NCI-H82 (cell line): ENCODE data around the gene DCHS2.

Experiments
- DNase-seq: peaks from one replicate; lab custom pipeline; 2025; lab: John Stamatoyannopoulos, UW

The DCHS2 gene

DNA sequence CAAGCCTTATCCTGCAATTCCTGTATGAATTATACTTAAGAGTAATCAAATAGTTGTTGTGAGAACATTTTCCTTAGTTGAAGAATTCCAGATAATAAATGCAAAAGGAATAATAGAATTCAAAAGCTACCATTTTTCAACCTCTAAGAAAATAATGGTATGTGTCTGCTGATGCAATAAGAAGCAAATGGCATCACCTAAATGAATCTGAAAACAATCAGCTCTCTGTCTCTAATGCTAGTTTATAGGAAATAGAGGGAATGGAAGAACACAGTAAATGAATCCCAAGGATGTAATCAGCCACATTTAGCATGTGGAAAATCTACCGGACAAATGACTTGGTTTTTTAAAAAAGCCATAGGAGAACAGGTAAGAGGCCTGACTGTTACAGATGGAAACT, 115.1 kb downstream of the DCHS2 start:
- no peak for DNase-seq

DNA sequence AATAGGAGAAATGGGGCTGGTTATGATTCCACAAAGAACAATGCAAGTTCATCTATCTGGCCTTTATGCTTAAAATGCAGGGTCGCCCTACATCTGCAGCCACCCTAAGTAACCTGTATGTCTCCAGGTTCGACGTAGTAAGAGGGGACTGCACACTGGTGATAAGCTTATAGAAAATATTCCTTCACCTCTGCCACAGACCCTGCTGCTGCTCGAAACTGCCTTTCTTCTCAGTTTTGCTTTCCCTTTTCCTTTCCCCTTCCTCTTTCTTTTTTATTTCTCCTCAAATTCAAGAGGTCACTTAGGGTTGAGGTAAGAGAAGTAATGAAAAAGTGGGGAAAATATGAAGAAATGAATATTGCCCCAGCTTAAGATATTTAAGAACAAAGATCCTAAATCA, 123.5 kb downstream of the DCHS2 start:
- no peak for DNase-seq

DNA sequence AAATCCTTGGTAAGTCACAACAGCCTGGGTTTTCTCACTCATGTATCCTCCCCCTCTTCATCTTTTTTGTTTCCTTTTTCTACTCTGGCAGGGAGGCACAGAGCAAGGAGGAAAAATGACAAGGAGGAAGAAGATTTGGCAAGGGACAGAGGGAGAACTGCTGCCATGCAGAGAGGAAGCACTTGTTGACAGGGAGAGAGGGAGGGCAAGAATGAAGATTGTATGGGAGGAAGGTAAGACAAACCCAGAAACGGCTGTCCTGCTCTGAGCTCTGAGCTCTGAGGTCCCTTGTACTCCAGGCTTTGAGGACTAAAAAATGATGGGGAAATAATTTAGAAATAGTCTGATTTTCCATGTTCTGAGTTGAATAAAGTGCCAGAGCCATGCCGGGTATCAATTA, 123.9 kb downstream of the DCHS2 start:
- no peak for DNase-seq

DNA sequence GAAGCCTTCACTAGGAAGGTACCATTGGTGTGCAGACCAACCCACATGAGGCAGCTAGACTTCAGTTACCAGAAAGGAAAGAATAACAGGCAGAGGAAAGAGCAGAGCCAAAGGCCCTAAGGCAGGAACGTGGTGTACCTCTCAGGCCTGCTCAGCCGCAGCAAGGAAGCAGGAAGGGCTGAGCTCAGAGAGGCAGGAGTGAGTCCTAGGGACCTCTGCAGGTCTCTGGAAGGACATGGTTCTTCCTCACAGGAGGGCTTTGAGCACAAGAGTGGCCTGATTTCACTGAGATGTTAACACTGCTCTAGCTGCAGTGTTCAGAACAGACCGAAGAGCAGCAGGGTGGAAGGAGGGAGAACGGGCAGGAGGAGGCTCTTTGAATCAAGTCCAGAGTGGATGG, 124.6 kb downstream of the DCHS2 start:
- DNase-seq = no peak

DNA sequence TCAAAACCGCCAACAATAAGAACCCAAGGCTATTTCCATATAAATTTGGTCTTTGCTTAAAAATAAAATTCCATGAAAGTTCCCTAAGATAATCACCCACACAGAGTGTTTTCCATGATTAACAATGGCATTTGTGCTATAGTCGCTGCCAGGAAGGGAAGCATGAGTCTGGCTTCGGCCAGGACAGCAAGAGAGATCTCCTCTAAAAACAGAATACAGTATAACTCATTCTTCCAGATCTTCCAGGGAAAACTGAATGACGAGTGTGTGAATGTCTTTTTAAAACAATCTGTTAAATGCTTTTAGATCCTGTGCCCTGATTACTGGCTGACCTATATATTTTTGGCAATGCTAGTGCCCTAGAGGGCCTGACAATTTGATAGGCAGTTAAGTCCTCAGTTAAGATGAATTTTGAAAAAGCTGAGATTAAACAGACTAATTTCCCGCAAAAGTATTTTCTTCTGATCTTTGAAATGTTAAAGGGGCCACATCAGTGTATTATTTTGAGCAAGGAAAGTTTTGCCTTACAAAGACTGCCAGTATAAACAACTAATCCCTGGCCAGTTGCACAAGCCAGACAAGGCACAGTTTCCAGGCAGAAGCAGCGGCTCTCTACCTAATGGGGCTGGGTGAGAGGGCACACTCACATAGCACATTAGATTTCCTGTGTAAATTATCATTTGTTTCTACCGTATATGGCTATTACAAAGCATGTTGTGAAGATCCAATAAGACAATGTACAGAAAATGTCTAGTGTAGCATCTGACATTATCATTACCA, 127.3 kb downstream of the DCHS2 start:
- DNase-seq = no peak

DNA sequence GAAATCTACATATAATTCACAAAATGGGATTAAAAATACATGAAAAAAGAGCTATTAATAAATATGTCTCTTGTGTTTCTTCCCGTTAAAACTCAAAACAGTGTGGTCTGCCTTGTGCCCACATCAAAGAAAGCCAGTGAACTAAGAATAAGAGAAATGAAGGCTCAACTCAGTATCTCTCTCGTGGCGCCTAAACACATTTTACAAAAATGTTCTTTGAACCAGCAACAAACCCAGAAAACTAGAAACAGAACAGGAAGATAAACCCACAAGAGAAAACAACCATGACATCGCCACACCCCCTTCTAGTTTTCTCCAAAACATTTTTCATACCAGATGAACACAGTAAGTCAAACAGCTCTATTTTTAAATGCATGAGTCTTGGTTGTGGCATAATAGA, 130.1 kb downstream of the DCHS2 start:
- no peak for DNase-seq

DNA sequence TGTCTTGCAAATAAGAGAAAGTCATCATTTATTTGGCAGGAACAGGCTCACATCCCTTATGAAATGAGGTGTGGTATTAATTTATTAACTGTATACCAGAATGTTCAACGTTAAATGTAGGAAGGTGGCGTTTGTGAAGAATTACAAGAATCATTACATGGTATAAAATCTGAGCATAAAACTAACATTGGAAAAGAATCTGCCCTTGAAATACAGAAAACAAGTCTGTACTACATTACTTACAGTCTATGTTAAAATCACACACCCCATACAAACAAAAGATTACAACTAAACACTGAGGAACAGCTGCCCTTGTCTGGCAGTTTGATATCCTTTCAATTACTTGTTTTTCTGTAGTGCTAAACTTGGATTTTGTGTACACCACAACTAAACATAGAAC, 131.1 kb downstream of the DCHS2 start:
- no peak for DNase-seq

DNA sequence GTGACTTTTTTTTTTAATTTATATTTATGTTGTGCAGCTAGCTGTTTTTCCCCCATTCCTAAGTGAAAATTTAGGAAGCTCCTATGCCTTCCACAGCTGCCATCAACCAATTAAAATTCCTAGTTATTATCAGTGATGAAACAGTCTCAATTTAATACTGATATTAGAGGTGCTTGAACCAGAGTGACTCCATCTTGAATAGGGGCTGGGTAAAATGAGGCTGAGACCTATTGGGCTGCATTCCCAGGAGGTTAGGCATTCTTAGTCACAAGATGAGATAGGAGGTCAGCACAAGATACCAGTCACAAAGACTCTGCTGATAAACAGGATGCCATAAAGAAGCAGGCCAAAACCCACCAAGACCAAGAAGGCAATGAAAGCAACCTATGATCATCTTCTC, 136.7 kb downstream of the DCHS2 start:
- no peak for DNase-seq

DNA sequence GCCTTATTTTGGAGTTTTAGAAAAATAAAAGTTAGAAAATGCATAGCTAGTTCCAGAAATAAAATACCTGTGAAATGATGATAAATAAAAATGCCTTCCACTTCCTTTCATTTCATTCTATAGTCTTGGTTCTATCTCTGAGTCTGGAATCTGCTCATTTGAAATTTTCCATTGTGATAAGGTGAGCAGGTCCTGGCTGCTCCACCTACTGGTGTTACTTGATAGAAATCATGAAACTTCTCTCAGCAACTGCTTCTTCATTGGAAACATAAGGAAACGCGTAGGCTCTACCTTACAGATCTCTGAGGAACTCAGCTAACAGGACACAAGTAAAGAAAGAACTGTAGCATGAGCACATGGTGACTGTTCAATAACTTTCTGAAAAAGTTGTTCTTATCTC, 141.8 kb downstream of the DCHS2 start:
- peak; percentile 24 for DNase-seq

DNA sequence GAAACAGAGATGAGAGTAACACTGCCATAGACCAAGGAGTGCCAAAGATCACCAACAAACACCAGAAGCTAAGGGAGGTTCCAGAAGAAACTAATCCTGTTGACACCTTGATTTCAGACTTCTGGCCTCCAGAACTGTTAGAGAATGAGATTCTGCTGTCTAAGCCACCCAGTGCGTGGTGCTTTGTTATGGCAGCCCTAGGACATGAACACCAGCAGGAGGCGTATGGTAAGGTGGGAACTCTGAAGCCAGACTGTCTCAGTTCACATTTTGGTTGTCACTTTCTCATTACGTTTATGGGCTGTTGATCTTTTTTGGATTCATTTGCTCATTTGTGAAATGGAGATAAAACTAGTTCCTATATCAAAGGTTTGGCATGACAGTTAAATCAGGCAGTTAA, 142.9 kb downstream of the DCHS2 start:
- no peak for DNase-seq

DNA sequence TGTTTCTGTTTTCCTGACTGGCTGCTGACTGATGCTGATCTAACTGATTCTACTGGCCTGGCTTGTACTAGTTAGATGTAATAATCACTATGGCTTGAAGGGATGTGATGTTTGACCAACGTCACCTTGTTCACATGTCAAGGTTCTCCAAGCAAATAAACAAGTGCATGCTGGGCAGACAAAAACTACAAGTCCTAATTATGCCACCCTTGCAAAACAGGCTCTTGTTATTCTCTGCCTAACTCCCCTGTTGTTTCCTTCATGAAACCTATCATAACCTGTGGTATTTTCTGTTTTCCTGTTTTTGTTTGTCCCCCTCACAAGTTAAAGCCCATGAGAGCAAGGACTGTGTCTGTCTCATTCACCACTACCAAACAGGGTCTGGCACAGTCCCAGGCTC, 146.2 kb downstream of the DCHS2 start:
- no peak for DNase-seq

DNA sequence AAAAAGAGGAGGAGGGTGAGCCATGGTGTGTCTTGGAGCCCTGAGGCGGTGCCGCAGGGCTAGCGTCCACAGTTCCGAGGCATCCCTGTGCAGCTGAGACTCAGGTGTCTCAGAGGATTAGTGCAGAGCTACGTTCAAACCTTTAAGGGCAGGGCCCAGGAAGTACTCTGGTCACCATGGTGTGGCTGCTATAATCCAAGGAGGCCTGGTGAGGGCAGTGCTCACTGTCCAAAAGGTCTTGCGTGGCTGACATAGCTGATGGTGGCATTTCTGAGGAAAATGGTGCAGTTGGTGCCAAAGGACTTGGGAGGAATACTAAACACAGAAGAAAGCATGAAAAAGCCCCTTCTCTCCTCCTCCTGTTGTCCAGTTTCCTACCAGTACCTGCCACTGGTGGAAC, 146.9 kb downstream of the DCHS2 start:
- no peak for DNase-seq

DNA sequence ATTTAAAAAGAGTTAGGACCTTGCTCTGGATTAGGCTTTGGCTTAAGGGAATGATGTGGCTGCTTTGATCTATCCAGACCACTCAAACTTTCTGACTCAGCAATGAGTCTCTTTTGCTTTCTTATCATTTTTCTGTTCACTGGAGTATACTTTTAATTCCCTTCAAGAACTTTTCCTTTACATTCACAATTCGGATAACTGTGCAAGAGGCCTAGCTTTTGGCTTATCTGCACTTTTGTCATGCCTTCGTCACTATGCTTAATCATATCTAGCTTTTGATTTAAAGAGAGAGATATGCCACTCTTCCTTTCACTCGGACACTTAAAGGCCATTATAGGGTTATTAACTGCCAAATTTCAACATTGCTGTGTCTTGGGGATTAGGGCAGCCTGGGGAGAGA, 147.9 kb downstream of the DCHS2 start:
- no peak for DNase-seq

DNA sequence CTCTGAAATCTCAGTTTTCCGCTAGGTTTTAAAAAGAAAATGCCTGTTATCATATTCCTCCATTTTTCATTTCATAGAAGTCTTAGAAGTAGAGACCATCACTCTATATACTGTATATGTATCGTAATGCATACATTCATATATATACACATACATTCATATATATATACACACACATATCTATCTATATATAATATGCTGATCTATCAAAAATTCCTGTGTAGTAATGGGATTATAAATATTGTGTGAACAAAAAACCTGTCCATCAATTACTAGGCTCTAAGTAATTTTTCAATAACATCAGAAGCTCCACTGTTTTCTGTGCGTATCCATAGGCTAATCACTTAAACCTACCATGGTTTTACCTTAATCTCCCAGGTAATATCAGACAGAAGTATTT, 150.2 kb downstream of the DCHS2 start:
- no peak for DNase-seq

DNA sequence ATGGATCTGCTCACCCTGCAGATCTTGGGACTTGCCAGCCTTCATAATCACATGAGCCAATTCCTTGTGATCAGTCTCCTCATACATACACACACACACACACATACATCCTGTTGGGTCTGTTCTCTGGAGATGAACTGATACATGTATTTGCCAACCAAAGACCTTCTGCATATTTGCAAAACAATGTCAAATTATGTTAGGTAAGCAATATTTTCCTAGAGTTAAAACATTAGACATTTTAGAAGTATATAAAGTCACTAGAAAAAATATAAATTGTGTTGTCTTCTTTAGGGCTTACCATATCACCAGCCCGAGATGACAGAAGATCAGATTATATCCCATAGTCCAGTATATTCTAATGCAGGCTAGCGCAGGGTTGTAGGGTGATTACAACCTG, 156.0 kb downstream of the DCHS2 start:
- no peak for DNase-seq

DNA sequence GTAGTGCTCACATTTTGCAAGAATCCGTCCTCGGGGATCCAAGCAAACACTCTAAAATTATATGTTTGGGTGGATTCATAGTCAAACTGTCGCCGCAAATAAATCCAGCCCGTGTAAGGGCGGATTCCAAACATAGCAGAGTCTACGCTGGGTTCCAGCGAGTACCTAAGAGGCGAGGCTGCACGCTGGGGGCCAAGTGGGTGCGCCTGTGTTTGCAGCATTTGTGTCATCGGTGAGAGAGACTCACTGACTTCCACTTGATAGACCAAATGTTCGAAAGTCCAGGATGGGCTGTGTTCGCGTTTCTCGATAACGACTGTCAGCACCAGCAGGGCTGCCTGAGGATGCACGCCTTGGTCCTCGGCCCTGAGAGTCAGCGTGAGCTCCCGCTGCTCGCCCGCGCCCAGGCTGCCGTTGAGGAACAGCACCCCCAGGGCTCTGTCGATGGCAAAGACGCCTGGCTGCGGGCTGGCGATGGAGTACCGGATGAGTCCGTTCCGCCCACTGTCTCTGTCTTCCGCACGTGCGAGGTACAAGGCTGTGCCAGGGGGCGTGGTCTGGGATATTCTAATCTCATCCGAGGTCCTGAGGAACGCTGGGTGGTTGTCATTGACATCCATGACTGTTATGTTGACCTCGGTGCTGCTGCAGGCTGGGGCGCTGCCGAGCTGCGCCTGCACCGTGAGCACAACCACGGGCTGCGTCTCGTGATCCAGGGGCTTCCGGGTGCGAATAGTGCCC, 158.7 kb downstream of the DCHS2 start:
- DNase-seq = no peak

DNA sequence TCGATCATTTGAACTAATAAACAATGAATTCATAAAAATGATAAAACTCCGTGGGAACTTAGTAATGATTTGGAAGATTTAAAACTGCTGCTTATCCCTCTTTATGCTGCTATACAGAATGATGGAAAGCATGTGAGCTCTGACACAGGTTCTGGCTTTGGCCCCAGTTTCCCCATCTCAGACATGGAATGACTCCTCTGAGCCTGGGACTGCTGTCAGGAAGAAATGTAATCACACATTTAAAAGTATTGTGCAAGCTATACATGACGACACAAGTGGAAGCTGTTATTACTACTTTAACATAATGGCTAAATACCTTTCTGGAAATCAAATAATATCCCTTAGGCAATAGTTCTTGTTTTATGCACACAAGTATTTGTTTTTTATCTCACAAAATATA, 161.7 kb downstream of the DCHS2 start:
- no peak for DNase-seq

DNA sequence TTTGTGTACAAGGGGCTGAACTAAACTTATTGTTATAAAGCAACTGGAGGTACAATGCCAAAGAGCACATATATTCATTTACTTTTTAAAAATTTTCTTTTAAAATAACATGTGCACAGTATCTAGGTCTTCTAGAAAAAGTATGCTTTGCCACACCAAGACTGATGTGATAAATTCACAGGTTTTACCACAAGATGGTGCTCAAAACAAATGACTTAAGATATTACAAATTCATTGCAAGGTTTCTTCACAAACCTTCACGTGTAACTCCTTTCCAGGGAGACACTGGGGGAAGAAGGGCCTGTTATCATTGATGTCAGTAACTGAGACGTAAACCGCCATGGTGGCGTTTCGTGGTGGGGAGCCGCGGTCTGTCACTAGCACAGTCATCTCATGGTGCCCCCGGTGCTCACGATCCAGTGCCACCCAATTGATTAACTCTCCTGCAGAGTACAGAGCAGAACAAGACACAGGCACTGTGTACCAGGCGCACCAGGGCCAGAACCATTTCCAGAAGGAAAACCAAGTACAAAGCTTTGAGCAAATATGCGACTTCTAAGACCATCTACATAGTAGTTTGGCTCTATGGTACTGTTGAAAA, 162.2 kb downstream of the DCHS2 start:
- DNase-seq = peak; percentile 22

DNA sequence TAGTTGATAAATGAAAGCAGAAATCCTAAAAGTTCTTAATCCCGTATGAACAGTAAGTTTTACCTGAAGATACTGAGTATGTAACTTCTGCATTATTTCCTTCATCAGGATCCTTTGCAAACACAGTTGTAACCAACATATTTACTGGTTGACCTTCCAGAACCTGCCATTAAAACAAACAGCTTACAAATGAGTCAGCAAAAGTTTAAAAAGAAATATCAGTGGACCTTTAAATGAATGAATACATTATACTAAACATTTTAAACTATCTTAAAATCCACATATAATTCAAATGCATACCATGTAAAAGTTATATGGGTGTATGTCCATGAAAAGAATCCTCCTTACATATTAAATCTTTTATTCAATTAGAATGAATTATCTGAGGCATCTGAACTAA, 163.6 kb downstream of the DCHS2 start:
- DNase-seq = no peak

DNA sequence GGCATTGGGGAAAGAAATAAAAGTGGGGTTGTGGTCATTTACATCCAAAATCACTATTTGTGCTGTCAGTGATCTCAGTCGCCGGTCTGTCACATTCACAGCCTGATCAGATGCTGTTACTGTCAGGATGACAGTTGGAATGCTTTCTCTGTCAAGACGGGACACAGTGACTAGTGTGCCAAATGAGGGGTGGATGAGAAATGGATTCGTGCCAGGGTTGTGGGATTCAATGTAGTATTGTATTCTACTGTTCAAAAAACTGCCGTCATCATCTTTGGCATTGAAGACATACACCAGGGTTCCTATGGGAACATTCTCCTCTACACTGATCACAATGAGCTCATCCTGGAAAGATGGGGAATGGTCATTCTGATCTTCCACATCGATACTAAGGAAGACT, 171.1 kb downstream of the DCHS2 start:
- DNase-seq = no peak

DNA sequence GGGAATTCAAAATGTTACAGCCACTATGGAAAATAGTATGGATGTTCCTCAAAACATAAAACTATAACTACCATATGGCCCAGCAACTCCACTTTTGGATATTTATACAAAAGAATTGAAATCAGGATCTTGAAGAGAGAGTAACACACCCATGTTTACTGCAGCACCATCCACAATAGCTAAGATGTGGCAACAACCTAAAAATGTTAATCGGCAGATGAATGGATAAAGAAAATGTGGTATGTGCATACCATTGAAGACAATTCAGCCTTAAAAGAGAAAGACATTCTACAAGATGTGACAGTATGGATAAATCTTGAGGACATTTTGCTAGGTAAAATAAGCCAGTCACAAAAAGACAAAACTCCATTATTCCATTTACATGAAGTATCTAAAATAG, 171.9 kb downstream of the DCHS2 start:
- DNase-seq = no peak

DNA sequence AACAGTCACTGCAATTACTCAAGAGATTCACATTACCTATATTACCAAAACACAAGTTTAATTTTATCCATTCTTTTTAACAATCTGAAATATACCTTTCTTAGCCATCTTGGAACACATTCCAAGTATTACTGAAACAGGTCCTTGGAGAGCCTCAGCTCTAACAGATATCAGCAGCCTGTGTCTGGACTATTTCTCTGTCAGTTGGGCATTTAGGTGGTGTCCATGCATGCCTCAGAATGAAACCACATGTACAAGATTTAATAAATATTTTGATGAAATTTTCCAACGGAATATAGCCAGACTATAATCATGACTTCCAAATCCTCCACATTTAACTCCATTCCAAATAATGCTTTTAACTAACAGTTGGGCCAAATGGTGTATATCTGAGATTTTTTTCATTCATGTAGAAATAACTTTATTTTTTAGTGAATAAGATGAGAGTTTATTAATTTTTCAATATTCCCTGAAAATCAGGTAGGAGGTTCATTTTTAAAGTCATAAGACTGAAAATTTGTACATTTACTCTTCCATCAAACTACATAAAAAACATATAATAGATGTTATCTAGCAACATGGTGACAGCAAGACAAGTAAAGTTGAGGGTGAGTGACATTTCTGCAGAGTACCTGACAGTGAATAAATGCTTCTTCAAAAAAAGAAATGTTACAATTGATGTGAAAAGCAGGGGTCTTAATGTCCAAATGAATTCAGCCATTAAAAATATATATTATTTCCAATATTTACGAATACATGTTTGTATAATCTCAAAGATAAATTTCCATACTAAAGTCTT, 174.2 kb downstream of the DCHS2 start:
- DNase-seq = no peak

DNA sequence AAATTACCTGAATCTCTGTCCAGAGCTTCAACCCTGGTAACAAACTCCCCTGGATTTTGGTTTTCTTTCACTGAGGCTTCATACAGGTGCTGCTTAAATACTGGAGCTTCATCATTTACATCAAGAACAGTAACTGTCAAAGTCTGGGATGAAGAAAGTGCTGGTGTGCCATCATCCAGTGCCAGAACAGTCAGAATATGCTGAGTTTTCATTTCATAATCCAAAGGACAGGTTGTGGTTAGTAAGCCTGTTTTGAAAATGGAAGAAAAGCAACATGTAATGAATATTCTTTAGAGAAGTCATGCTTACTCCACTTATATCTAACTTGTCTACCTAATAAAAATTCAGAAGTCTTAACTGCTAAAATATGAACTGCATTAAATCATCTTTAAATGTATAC, 175.9 kb downstream of the DCHS2 start:
- DNase-seq = no peak
